Measurements from ENCODE around the gene HOXA7.

GRCh38 chr7:27197137-27198042 lies 40.9 kb upstream of the HOXA7 start:
- TF ChIP-seq, protein P1, sequence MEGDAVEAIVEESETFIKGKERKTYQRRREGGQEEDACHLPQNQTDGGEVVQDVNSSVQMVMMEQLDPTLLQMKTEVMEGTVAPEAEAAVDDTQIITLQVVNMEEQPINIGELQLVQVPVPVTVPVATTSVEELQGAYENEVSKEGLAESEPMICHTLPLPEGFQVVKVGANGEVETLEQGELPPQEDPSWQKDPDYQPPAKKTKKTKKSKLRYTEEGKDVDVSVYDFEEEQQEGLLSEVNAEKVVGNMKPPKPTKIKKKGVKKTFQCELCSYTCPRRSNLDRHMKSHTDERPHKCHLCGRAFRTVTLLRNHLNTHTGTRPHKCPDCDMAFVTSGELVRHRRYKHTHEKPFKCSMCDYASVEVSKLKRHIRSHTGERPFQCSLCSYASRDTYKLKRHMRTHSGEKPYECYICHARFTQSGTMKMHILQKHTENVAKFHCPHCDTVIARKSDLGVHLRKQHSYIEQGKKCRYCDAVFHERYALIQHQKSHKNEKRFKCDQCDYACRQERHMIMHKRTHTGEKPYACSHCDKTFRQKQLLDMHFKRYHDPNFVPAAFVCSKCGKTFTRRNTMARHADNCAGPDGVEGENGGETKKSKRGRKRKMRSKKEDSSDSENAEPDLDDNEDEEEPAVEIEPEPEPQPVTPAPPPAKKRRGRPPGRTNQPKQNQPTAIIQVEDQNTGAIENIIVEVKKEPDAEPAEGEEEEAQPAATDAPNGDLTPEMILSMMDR (IDR thresholded peaks at IDR 0.05), result no peak
- no peak for TF ChIP-seq POLR2A (IDR thresholded peaks at IDR 0.05)
